A549 (cell line): ENCODE measurements around the gene ADCY3. TPM values are rescaled to one million over a fixed set of nuclear protein-coding genes. Genes with fewer than 3 reads are reported as not detected.

Source experiments
- ATAC-seq, 2 experiments: fragments of 200-7000 bp in 1 of 2; fragments of >200 bp in 1 of 2; cut with Nextera tagmentation in 1 of 2; cut with Tn5 transposase in 1 of 2; 3 replicates each; pipeline versions ENCODE4 v1.8.0 to v1.9.1; 2018 to 2020; ENCODE audit warnings: mild to moderate bottlenecking in 1 of 2, moderate library complexity in 1 of 2
- CTCF ChIA-PET: fragments of 300-600 bp; sonication (Branson Sonifier 250); formaldehyde crosslinking; extraction: SDS; loops from one replicate; lab custom pipeline; 2021; ENCODE audit warnings: antibody characterized with exemption, inconsistent platforms; lab: Yijun Ruan, JAX
- POLR2A ChIA-PET: fragments of 350-600 bp; formaldehyde crosslinking; extraction: SDS; loops from one replicate; lab custom pipeline; 2021; ENCODE audit warnings: antibody characterized with exemption, inconsistent platforms; lab: Yijun Ruan, JAX
- DNase-seq, 2 experiments: peaks; one replicate each; pipeline versions ENCODE4 v3.0.0 to v3.0.0-alpha.2; 2011 to 2016; ENCODE audit warnings: low read depth in 1 of 2, low spot score in 1 of 2
- FAIRE-seq: peaks from 2 replicates; lab custom pipeline; 2011; peaks lifted over from hg19 to GRCh38; lab: Jason Lieb, UNC
- H3K27ac ChIP-seq, 2 experiments: fragments of >200 bp; sonication (Bioruptor Twin); formaldehyde crosslinking; 3 replicates each; pipeline ENCODE4 v1.5.1; 2016 to 2017
- H3K4me1 ChIP-seq: fragments of >200 bp; sonication (Bioruptor Twin); formaldehyde crosslinking; 3 replicates; pipeline ENCODE4 v1.6.1; 2016
- H3K4me2 ChIP-seq: fragments of >200 bp; sonication (Bioruptor Twin); formaldehyde crosslinking; 3 replicates; pipeline ENCODE4 v1.6.1; 2016
- H3K4me3 ChIP-seq: fragments of >200 bp; sonication (Bioruptor Twin); formaldehyde crosslinking; 3 replicates; pipeline ENCODE4 v1.5.1; 2016
- H3K9me3 ChIP-seq: fragments of >200 bp; sonication (Bioruptor Twin); formaldehyde crosslinking; 3 replicates; pipeline ENCODE4 v1.6.1; 2016
- CEBPB ChIP-seq, 2 experiments: fragments of >200 bp in 1 of 2; sonication (Bioruptor Twin) in 1 of 2; formaldehyde crosslinking in 1 of 2; IDR thresholded peaks; 2 replicates each; pipeline ENCODE4 v1.6.1; 2012 to 2016
- CHD4 ChIP-seq: fragments of 200-600 bp; sonication (generic); IDR thresholded peaks from 2 replicates; pipeline ENCODE4 v1.6.1; 2016; ENCODE audit warnings: antibody characterized with exemption, mild to moderate bottlenecking, borderline replicate concordance
- EHF ChIP-seq: fragments of 250-450 bp; sonication (Bioruptor Pico); IDR thresholded peaks from 2 replicates; pipeline ENCODE4 v1.5.0; 2020; ENCODE audit warnings: mild to moderate bottlenecking
- EHMT2 ChIP-seq: fragments of 200-600 bp; sonication (generic); IDR thresholded peaks from 2 replicates; pipeline ENCODE4 v1.6.1; 2016; ENCODE audit warnings: antibody characterized with exemption, low read depth, mild to moderate bottlenecking, moderate library complexity
- FOSB ChIP-seq: fragments of 250-450 bp; sonication (Bioruptor Pico); IDR thresholded peaks from 2 replicates; pipeline ENCODE4 v1.5.0; 2020; ENCODE audit warnings: mild to moderate bottlenecking, moderate library complexity
- FOSL2 ChIP-seq, 2 experiments: fragments of 450-650 bp in 1 of 2; fragments of >200 bp in 1 of 2; sonication (Bioruptor Twin) in 1 of 2; formaldehyde crosslinking; IDR thresholded peaks; 2 replicates each; pipeline versions ENCODE4 v1.5.0 to v1.6.1; 2016 to 2020; ENCODE audit warnings: mild to moderate bottlenecking in 1 of 2, moderate library complexity in 1 of 2
- HDAC2 ChIP-seq: fragments of 200-600 bp; sonication (generic); IDR thresholded peaks from 2 replicates; pipeline ENCODE4 v1.6.1; 2016
- HOXA7 ChIP-seq: fragments of 250-450 bp; sonication (Bioruptor Pico); IDR thresholded peaks from 2 replicates; pipeline ENCODE4 v1.5.0; 2020; ENCODE audit warnings: mild to moderate bottlenecking, moderate library complexity
- HOXB13 ChIP-seq: fragments of 250-450 bp; sonication (Bioruptor Pico); IDR thresholded peaks from 2 replicates; pipeline ENCODE4 v1.5.0; 2020; ENCODE audit warnings: low read depth, mild to moderate bottlenecking, moderate library complexity
- JUN ChIP-seq, 2 experiments: fragments of >200 bp; sonication (Bioruptor Twin); formaldehyde crosslinking; IDR thresholded peaks; 2 replicates in 1 of 2; 3 replicates in 1 of 2; pipeline ENCODE4 v1.6.1; 2016 to 2017
- JUNB ChIP-seq: fragments of >200 bp; sonication (Bioruptor Twin); formaldehyde crosslinking; IDR thresholded peaks from 2 replicates; pipeline ENCODE4 v1.6.1; 2016
- MAZ ChIP-seq: fragments of 150-350 bp; IDR thresholded peaks from 2 replicates; pipeline ENCODE4 v1.6.1; 2014; ENCODE audit warnings: antibody characterized with exemption, low read depth, low read length, borderline replicate concordance
- POLR2A ChIP-seq: IDR thresholded peaks from 2 replicates; pipeline ENCODE4 v1.6.1; 2012; ENCODE audit warnings: mild to moderate bottlenecking, low read length
- POLR2AphosphoS2 ChIP-seq: conservative IDR thresholded peaks from 2 replicates; pipeline ENCODE4 v1.6.1; 2012; ENCODE audit warnings: low read length, improper control_type of control experiment, inconsistent platforms
- RAD21 ChIP-seq, 2 experiments: fragments of >200 bp in 1 of 2; sonication (Bioruptor Twin) in 1 of 2; formaldehyde crosslinking in 1 of 2; IDR thresholded peaks in 1 of 2; conservative IDR thresholded peaks in 1 of 2; 2 replicates in 1 of 2; 3 replicates in 1 of 2; pipeline ENCODE4 v1.6.1; 2012 to 2018; ENCODE audit warnings: inconsistent platforms in 1 of 2
- RFX5 ChIP-seq: fragments of 450-650 bp; IDR thresholded peaks from 2 replicates; pipeline ENCODE4 v1.7.1; 2014; ENCODE audit warnings: antibody characterized with exemption, mild to moderate bottlenecking, moderate library complexity
- RNF2 ChIP-seq: fragments of 200-600 bp; sonication (generic); IDR thresholded peaks from 2 replicates; pipeline ENCODE4 v1.6.1; 2016; ENCODE audit warnings: low read depth, mild to moderate bottlenecking, antibody characterized with exemption, moderate library complexity, borderline replicate concordance
- TP53 ChIP-seq: fragments of 250-450 bp; sonication (Bioruptor Pico); IDR thresholded peaks from 2 replicates; pipeline ENCODE4 v1.5.0; 2021; ENCODE audit warnings: mild to moderate bottlenecking, moderate library complexity
- ZNF302 ChIP-seq: fragments of 250-450 bp; sonication (Bioruptor Pico); IDR thresholded peaks from 2 replicates; pipeline ENCODE4 v1.9.0; 2021; ENCODE audit warnings: inconsistent platforms, mild to moderate bottlenecking, moderate library complexity
- WGBS: methylation state at CpG from one replicate; pipeline ENCODE4 v1.1.6; 2017; ENCODE audit errors: missing lambda C conversion rate; 5-methylcytosine and 5-hydroxymethylcytosine counted together
- polyA plus RNA-seq, 4 experiments: library from polyadenylated mRNA; depleted of rRNA in 3 of 4; stranded (reverse); fragments of >200 nt; fragmentation: RNase III in 1 of 4; extraction: RNeasy Plus Mini Kit Qiagen cat#74134 plus additional on column Dnase treatment in 1 of 4; gene quantifications; 2 replicates in 3 of 4; 3 replicates in 1 of 4; pipeline ENCODE4 v1.2.3, GENCODE V29; 2011 to 2017
- TF ChIP-seq, protein P1 (sequence below): fragments of >200 bp; sonication (Bioruptor Twin); formaldehyde crosslinking; IDR thresholded peaks from 3 replicates; pipeline ENCODE4 v1.5.1; 2016
- TF ChIP-seq, protein P2 (sequence below): IDR thresholded peaks from 2 replicates; pipeline ENCODE4 v1.6.1; 2012; ENCODE audit warnings: low read depth, borderline replicate concordance
- TF ChIP-seq, protein P3 (sequence below): fragments of 200-600 bp; sonication (generic); IDR thresholded peaks from 2 replicates; pipeline ENCODE4 v1.6.1; 2016; ENCODE audit warnings: antibody characterized with exemption, mild to moderate bottlenecking, moderate library complexity
- TF ChIP-seq, protein P4 (sequence below): fragments of 250-450 bp; sonication (Bioruptor Pico); IDR thresholded peaks from 2 replicates; pipeline ENCODE4 v1.5.0; 2020; ENCODE audit warnings: low read depth, mild to moderate bottlenecking, moderate library complexity
- TF ChIP-seq, protein P5 (sequence below): fragments of 150-350 bp; IDR thresholded peaks from 2 replicates; pipeline ENCODE4 v1.6.1; 2014; ENCODE audit warnings: low read depth, mild to moderate bottlenecking, low read length
- TF ChIP-seq, protein P6 (sequence below): fragments of >200 bp; sonication (Bioruptor Twin); formaldehyde crosslinking; IDR thresholded peaks from 3 replicates; pipeline ENCODE4 v1.6.1; 2016
- TF ChIP-seq, protein P7 (sequence below): fragments of 250-450 bp; sonication (Bioruptor Pico); IDR thresholded peaks from 2 replicates; pipeline ENCODE4 v1.5.0; 2021; ENCODE audit warnings: mild to moderate bottlenecking, moderate library complexity, borderline replicate concordance

ADCY3 gene
- polyA plus RNA-seq, 2 of the 4 experiments (the other 2 are of a cell fraction) = 37.4 to 65.4 TPM

DNA sequence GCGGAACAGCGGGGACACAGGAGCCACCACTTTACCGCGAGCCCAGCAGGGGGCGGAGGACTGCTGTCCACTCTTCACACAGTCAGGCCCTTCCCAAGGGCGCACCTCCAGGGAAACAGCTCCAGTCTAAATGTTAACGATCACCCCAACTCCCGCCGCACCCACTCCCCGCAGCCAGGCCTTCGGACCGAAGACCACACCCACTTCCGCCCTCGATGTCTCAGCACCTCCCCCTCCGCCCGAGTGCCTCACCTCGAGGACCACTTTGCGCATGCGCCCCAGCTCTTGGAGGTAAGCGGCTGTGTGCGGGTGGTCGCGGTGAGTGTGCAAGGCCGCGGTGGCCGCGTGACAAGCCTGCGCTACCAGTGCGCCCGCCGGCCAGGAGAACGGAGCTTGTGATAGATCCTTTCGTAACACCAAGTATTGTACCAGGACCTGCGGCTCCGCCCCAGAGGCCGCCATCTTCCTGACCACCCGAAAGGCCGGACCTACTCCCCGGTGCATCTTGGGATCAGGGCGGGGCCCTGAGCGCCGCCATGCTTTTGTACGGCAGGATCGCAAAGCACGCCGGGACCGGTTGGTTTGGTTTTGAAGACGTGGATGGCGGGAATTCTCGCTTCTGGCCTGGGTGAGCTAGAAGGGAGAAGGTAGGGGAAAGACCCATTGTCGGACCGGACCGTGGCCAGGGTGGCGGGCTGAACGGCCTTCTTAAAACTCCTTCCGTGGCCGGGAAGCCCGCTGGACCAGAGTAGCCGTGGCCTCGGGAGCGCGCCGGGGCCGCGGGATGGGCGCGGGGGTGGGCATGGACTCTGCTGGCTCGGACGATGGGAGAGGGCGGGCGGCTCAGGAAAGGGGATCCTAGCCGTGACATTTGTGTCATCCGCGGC, 126.9 kb downstream of the ADCY3 start, which contains the start of the genes CENPO and PTRHD1:
TSS of gene CENPO (plus strand) at position 552 of the 887 bp plus-strand sequence. CDS start 495 bp downstream, outside the sequence.
TSS of gene PTRHD1 (minus strand) at position 518 of the 887 bp plus-strand sequence. CDS start at position 504, 14 bp downstream.
- ATAC-seq (peak; percentile 91 to 95), FAIRE-seq (no peak), DNase-seq (peak; percentile 96 to 99)
- under 1% methylated on average over 70 of the region's 74 CpGs for WGBS
- ChIA-PET POLR2A (interaction anchor here (0.6 to 2.2 kb wide), 20 partner anchors 10 to 375 kb away, joined by 3 to 17 read pairs (median 4); partner anchors contain the start of genes NCOA1 and POMC), CTCF (interaction anchor here (0.5 to 5.4 kb wide), 23 partner anchors 9 to 562 kb away, joined by 3 to 61 read pairs (median 4); no protein-coding TSS in a partner anchor)
- H3K4me3 ChIP-seq = peak within 1 kb of the TSS; percentile 73
- H3K27ac ChIP-seq = peak within 1 kb of the TSS; percentile 93 to 99
- H3K4me1 ChIP-seq = peaks cover 25% of the 10 kb centered on the region
- H3K9me3 ChIP-seq = no peaks in the 10 kb centered on the region
- peak within 1 kb of the TSS; percentile 87 for H3K4me2 ChIP-seq
- TF ChIP-seq HOXA7 (CRISPR knock-in tag) (no peak), POLR2A (peak; percentile 90), MAZ (peak; percentile 45; the same call in 1 of the 2 replicates), RNF2 (no peak), ZNF302 (CRISPR knock-in tag) (no peak), RFX5 (peak; percentile 23; the same call in 1 of the 2 replicates), JUN (IDR thresholded peaks at IDR 0.05) (peak; percentile 65 to 89; a peak in 4 of 5 replicates), HDAC2 (peak; percentile 73; the same call in 1 of the 2 replicates), EHMT2 (no peak), CEBPB (IDR thresholded peaks at IDR 0.05) (no peak; a peak in 1 of 4 replicates), POLR2AphosphoS2 (no peak), HOXB13 (CRISPR knock-in tag) (no peak), RAD21 (conservative IDR thresholded peaks at IDR 0.05 in 1 of 2, IDR thresholded peaks at IDR 0.05 in 1 of 2) (peak; percentile 56 to 72), FOSB (CRISPR knock-in tag) (no peak), FOSL2 (IDR thresholded peaks at IDR 0.05) (no peak), FOSL2 (CRISPR knock-in tag; IDR thresholded peaks at IDR 0.05) (no peak), TP53 (peak; percentile 65; the same call in 1 of the 2 replicates), EHF (no peak), CHD4 (no peak), JUNB (no peak)
- TF ChIP-seq, protein P1, sequence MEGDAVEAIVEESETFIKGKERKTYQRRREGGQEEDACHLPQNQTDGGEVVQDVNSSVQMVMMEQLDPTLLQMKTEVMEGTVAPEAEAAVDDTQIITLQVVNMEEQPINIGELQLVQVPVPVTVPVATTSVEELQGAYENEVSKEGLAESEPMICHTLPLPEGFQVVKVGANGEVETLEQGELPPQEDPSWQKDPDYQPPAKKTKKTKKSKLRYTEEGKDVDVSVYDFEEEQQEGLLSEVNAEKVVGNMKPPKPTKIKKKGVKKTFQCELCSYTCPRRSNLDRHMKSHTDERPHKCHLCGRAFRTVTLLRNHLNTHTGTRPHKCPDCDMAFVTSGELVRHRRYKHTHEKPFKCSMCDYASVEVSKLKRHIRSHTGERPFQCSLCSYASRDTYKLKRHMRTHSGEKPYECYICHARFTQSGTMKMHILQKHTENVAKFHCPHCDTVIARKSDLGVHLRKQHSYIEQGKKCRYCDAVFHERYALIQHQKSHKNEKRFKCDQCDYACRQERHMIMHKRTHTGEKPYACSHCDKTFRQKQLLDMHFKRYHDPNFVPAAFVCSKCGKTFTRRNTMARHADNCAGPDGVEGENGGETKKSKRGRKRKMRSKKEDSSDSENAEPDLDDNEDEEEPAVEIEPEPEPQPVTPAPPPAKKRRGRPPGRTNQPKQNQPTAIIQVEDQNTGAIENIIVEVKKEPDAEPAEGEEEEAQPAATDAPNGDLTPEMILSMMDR = peak; percentile 68
- TF ChIP-seq, protein P2, sequence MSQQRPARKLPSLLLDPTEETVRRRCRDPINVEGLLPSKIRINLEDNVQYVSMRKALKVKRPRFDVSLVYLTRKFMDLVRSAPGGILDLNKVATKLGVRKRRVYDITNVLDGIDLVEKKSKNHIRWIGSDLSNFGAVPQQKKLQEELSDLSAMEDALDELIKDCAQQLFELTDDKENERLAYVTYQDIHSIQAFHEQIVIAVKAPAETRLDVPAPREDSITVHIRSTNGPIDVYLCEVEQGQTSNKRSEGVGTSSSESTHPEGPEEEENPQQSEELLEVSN = peak; percentile 84
- TF ChIP-seq, protein P3, sequence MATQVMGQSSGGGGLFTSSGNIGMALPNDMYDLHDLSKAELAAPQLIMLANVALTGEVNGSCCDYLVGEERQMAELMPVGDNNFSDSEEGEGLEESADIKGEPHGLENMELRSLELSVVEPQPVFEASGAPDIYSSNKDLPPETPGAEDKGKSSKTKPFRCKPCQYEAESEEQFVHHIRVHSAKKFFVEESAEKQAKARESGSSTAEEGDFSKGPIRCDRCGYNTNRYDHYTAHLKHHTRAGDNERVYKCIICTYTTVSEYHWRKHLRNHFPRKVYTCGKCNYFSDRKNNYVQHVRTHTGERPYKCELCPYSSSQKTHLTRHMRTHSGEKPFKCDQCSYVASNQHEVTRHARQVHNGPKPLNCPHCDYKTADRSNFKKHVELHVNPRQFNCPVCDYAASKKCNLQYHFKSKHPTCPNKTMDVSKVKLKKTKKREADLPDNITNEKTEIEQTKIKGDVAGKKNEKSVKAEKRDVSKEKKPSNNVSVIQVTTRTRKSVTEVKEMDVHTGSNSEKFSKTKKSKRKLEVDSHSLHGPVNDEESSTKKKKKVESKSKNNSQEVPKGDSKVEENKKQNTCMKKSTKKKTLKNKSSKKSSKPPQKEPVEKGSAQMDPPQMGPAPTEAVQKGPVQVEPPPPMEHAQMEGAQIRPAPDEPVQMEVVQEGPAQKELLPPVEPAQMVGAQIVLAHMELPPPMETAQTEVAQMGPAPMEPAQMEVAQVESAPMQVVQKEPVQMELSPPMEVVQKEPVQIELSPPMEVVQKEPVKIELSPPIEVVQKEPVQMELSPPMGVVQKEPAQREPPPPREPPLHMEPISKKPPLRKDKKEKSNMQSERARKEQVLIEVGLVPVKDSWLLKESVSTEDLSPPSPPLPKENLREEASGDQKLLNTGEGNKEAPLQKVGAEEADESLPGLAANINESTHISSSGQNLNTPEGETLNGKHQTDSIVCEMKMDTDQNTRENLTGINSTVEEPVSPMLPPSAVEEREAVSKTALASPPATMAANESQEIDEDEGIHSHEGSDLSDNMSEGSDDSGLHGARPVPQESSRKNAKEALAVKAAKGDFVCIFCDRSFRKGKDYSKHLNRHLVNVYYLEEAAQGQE = no peak
- TF ChIP-seq, protein P4, sequence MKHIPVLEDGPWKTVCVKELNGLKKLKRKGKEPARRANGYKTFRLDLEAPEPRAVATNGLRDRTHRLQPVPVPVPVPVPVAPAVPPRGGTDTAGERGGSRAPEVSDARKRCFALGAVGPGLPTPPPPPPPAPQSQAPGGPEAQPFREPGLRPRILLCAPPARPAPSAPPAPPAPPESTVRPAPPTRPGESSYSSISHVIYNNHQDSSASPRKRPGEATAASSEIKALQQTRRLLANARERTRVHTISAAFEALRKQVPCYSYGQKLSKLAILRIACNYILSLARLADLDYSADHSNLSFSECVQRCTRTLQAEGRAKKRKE (CRISPR knock-in tag) = no peak
- TF ChIP-seq, protein P5, sequence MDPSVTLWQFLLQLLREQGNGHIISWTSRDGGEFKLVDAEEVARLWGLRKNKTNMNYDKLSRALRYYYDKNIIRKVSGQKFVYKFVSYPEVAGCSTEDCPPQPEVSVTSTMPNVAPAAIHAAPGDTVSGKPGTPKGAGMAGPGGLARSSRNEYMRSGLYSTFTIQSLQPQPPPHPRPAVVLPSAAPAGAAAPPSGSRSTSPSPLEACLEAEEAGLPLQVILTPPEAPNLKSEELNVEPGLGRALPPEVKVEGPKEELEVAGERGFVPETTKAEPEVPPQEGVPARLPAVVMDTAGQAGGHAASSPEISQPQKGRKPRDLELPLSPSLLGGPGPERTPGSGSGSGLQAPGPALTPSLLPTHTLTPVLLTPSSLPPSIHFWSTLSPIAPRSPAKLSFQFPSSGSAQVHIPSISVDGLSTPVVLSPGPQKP = no peak; the same call in 1 of the 2 replicates
- TF ChIP-seq, protein P6, sequence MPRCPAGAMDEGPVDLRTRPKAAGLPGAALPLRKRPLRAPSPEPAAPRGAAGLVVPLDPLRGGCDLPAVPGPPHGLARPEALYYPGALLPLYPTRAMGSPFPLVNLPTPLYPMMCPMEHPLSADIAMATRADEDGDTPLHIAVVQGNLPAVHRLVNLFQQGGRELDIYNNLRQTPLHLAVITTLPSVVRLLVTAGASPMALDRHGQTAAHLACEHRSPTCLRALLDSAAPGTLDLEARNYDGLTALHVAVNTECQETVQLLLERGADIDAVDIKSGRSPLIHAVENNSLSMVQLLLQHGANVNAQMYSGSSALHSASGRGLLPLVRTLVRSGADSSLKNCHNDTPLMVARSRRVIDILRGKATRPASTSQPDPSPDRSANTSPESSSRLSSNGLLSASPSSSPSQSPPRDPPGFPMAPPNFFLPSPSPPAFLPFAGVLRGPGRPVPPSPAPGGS = peak; percentile 69; the same call in 1 of the 3 replicates
- TF ChIP-seq, protein P7, sequence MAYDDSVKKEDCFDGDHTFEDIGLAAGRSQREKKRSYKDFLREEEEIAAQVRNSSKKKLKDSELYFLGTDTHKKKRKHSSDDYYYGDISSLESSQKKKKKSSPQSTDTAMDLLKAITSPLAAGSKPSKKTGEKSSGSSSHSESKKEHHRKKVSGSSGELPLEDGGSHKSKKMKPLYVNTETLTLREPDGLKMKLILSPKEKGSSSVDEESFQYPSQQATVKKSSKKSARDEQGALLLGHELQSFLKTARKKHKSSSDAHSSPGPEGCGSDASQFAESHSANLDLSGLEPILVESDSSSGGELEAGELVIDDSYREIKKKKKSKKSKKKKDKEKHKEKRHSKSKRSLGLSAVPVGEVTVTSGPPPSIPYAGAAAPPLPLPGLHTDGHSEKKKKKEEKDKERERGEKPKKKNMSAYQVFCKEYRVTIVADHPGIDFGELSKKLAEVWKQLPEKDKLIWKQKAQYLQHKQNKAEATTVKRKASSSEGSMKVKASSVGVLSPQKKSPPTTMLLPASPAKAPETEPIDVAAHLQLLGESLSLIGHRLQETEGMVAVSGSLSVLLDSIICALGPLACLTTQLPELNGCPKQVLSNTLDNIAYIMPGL (CRISPR knock-in tag) = no peak
